Mesenchymal stem cell (in vitro differentiated cells and primary cell): ENCODE data around the gene USP6NL.

Experiments
- DNase-seq: peaks from one replicate; pipeline ENCODE4 v3.0.0-alpha.2; 2013
- H2AFZ ChIP-seq: one replicate; pipeline ENCODE4 v1.6.1; 2013; ENCODE audit warnings: low read depth, mild to moderate bottlenecking, control low read depth, inconsistent platforms, low read length, moderate library complexity
- H2AK5ac ChIP-seq: 2 replicates; pipeline ENCODE4 v1.6.1; 2013; ENCODE audit warnings: low read length, moderate library complexity, mild to moderate bottlenecking, inconsistent platforms; ENCODE audit not compliant: severe bottlenecking
- H2BK120ac ChIP-seq: one replicate; pipeline ENCODE4 v1.6.1; 2013; ENCODE audit warnings: low read depth, mild to moderate bottlenecking, inconsistent platforms, low read length, moderate library complexity
- H2BK12ac ChIP-seq, 2 experiments: one replicate each; pipeline ENCODE4 v1.6.1; 2013; ENCODE audit warnings: inconsistent platforms in 2 of 2, low read length in 2 of 2, mild to moderate bottlenecking in 2 of 2, moderate library complexity in 2 of 2, control low read depth in 1 of 2
- H2BK15ac ChIP-seq: one replicate; pipeline ENCODE4 v1.6.1; 2013; ENCODE audit warnings: mild to moderate bottlenecking, low read depth, inconsistent platforms; ENCODE audit not compliant: poor library complexity, severe bottlenecking
- H2BK5ac ChIP-seq: 2 replicates; pipeline ENCODE4 v1.6.1; 2013; ENCODE audit warnings: low read depth, mild to moderate bottlenecking, low read length, control low read depth, inconsistent platforms; ENCODE audit not compliant: poor library complexity, severe bottlenecking
- H3K14ac ChIP-seq, 2 experiments: one replicate each; pipeline ENCODE4 v1.6.1; 2013; ENCODE audit warnings: inconsistent platforms in 2 of 2, low read length in 2 of 2, control low read depth in 1 of 2, mild to moderate bottlenecking in 1 of 2, moderate library complexity in 1 of 2
- H3K18ac ChIP-seq, 2 experiments: one replicate each; pipeline ENCODE4 v1.6.1; 2013; ENCODE audit warnings: inconsistent platforms in 2 of 2, low read length in 2 of 2, control low read depth in 1 of 2, low read depth in 1 of 2, mild to moderate bottlenecking in 1 of 2
- H3K23ac ChIP-seq, 2 experiments: one replicate each; pipeline ENCODE4 v1.6.1; 2013; ENCODE audit warnings: inconsistent platforms in 2 of 2, low read length in 2 of 2, mild to moderate bottlenecking in 2 of 2, moderate library complexity in 2 of 2, control low read depth in 1 of 2
- H3K27ac ChIP-seq: 2 replicates; pipeline ENCODE4 v1.5.1; 2013; ENCODE audit warnings: mild to moderate bottlenecking, moderate library complexity, low read length, control low read depth, inconsistent platforms; ENCODE audit not compliant: poor library complexity, severe bottlenecking
- H3K27me3 ChIP-seq, 2 experiments: 2 replicates each; pipeline versions ENCODE4 v1.6.1 to v1.7.0; 2013; ENCODE audit warnings: low read length in 2 of 2, mild to moderate bottlenecking in 2 of 2, moderate library complexity in 2 of 2, control low read depth in 1 of 2, inconsistent platforms in 1 of 2; ENCODE audit not compliant: control insufficient read depth in 1 of 2, insufficient read depth in 1 of 2
- H3K36me3 ChIP-seq, 2 experiments: 2 replicates each; pipeline versions ENCODE4 v1.6.1 to v1.7.0; 2013; ENCODE audit warnings: low read length in 2 of 2, control low read depth in 1 of 2, inconsistent platforms in 1 of 2, low read depth in 1 of 2, mild to moderate bottlenecking in 1 of 2; ENCODE audit not compliant: insufficient read depth in 2 of 2, control insufficient read depth in 1 of 2
- H3K4ac ChIP-seq, 2 experiments: one replicate each; pipeline ENCODE4 v1.6.1; 2013; ENCODE audit warnings: inconsistent platforms in 2 of 2, low read length in 2 of 2, mild to moderate bottlenecking in 2 of 2, moderate library complexity in 2 of 2, control low read depth in 1 of 2, low read depth in 1 of 2
- H3K4me1 ChIP-seq: 2 replicates; pipeline ENCODE4 v1.6.1; 2013; ENCODE audit warnings: low read depth, low read length, control low read depth; ENCODE audit not compliant: control insufficient read depth, insufficient read depth
- H3K4me2 ChIP-seq: 2 replicates; pipeline ENCODE4 v1.6.1; 2013; ENCODE audit warnings: low read length, mild to moderate bottlenecking, inconsistent platforms; ENCODE audit not compliant: poor library complexity, severe bottlenecking
- H3K4me3 ChIP-seq, 2 experiments: 2 replicates each; pipeline versions ENCODE4 v1.5.1 to v1.7.0; 2013; ENCODE audit warnings: low read length in 2 of 2, mild to moderate bottlenecking in 2 of 2, control low read depth in 1 of 2, low read depth in 1 of 2; ENCODE audit not compliant: insufficient read depth in 1 of 2
- H3K79me1 ChIP-seq: replicated peaks from 2 replicates; pipeline ENCODE4 v1.6.1; 2013; ENCODE audit warnings: mild to moderate bottlenecking, control low read depth, low read length, inconsistent platforms; ENCODE audit not compliant: poor library complexity, severe bottlenecking
- H3K9ac ChIP-seq: 2 replicates; pipeline ENCODE4 v1.7.0; 2013; ENCODE audit warnings: mild to moderate bottlenecking, low read length, moderate library complexity
- H3K9me3 ChIP-seq: 2 replicates; pipeline ENCODE4 v1.7.0; 2013; ENCODE audit warnings: mild to moderate bottlenecking, low read length; ENCODE audit not compliant: control insufficient read depth
- H4K8ac ChIP-seq: one replicate; pipeline ENCODE4 v1.6.1; 2013; ENCODE audit warnings: inconsistent platforms, mild to moderate bottlenecking, low read length, moderate library complexity
- H4K91ac ChIP-seq: one replicate; pipeline ENCODE4 v1.6.1; 2013; ENCODE audit warnings: mild to moderate bottlenecking, low read length, inconsistent platforms
- WGBS: methylation state at CpG from one replicate; pipeline ENCODE4 v1.1.7; 2013; ENCODE audit warnings: mixed read lengths; 5-methylcytosine and 5-hydroxymethylcytosine counted together

The USP6NL gene

GRCh38 chr10:11589738-11590137 lies 21.7 kb downstream of the USP6NL start:
- no peaks in the 10 kb centered on the region for H3K27me3 ChIP-seq
- H3K4me3 ChIP-seq = no peak overlapping the region
- peaks cover 25% of the 10 kb centered on the region for H3K79me1 ChIP-seq
- H2AK5ac ChIP-seq = no peak overlapping the region
- no peak overlapping the region for H3K27ac ChIP-seq
- H2BK120ac ChIP-seq = no peak overlapping the region
- no peak overlapping the region for H3K23ac ChIP-seq
- no peak overlapping the region for H4K91ac ChIP-seq
- peaks cover 0 to 3% of the 10 kb centered on the region in 2 experiments for H3K36me3 ChIP-seq
- no peak overlapping the region for H3K4ac ChIP-seq
- no peak overlapping the region for H3K4me2 ChIP-seq
- no peak overlapping the region for H2BK15ac ChIP-seq
- H2BK5ac ChIP-seq = no peak overlapping the region
- H3K9me3 ChIP-seq = no peaks in the 10 kb centered on the region
- H2BK12ac ChIP-seq = no peak overlapping the region
- H2AFZ ChIP-seq = no peak overlapping the region
- no peak for DNase-seq
- no peak overlapping the region for H3K14ac ChIP-seq
- no peak overlapping the region for H3K9ac ChIP-seq
- no peak overlapping the region for H3K18ac ChIP-seq
- WGBS = 94% methylated on average over 3 of the region's 4 CpGs
- peaks cover under 1% of the 10 kb centered on the region for H3K4me1 ChIP-seq
- no peak overlapping the region for H4K8ac ChIP-seq

GRCh38 chr10:11588873-11589574 lies 22.4 kb downstream of the USP6NL start:
- Histone ChIP-seq H4K91ac (no peak overlapping the region), H3K4me1 (no peaks in the 10 kb centered on the region), H3K27ac (no peak overlapping the region), H3K9me3 (no peaks in the 10 kb centered on the region), H3K4me3 (no peak overlapping the region), H3K4ac (no peak overlapping the region), H2BK120ac (no peak overlapping the region), H3K79me1 (peaks cover 26% of the 10 kb centered on the region), H3K23ac (no peak overlapping the region), H3K4me2 (no peak overlapping the region), H3K27me3 (no peaks in the 10 kb centered on the region), H3K36me3 (peaks cover 0 to 3% of the 10 kb centered on the region in 2 experiments), H3K14ac (no peak overlapping the region), H2BK5ac (no peak overlapping the region), H2BK12ac (no peak overlapping the region), H2BK15ac (no peak overlapping the region), H3K18ac (no peak overlapping the region), H4K8ac (no peak overlapping the region), H3K9ac (no peak overlapping the region), H2AFZ (no peak overlapping the region), H2AK5ac (no peak overlapping the region)
- WGBS = 95% methylated on average over 2 of the region's 3 CpGs
- no peak for DNase-seq

GRCh38 chr10:11587722-11588259 lies 23.7 kb downstream of the USP6NL start:
- H2AFZ ChIP-seq = no peak overlapping the region
- no peak overlapping the region for H2BK5ac ChIP-seq
- no peak overlapping the region for H2AK5ac ChIP-seq
- no peak overlapping the region for H2BK15ac ChIP-seq
- no peaks in the 10 kb centered on the region for H3K4me1 ChIP-seq
- H3K4ac ChIP-seq = no peak overlapping the region
- H4K91ac ChIP-seq = no peak overlapping the region
- no peak overlapping the region for H2BK12ac ChIP-seq
- peaks cover 25% of the 10 kb centered on the region for H3K79me1 ChIP-seq
- no peak for DNase-seq
- H3K4me3 ChIP-seq = no peak overlapping the region
- WGBS = 70% methylated on average over 2 of the region's 4 CpGs
- no peaks in the 10 kb centered on the region for H3K9me3 ChIP-seq
- H3K4me2 ChIP-seq = no peak overlapping the region
- no peak overlapping the region for H3K9ac ChIP-seq
- H3K27me3 ChIP-seq = no peaks in the 10 kb centered on the region
- H3K18ac ChIP-seq = no peak overlapping the region
- H2BK120ac ChIP-seq = no peak overlapping the region
- no peak overlapping the region for H3K14ac ChIP-seq
- H3K36me3 ChIP-seq = no peaks in the 10 kb centered on the region
- no peak overlapping the region for H3K23ac ChIP-seq
- no peak overlapping the region for H3K27ac ChIP-seq
- H4K8ac ChIP-seq = no peak overlapping the region

- Histone ChIP-seq H2AFZ (no peak overlapping the region), H2AK5ac (no peak overlapping the region), H3K4me1 (no peaks in the 10 kb centered on the region), H2BK12ac (no peak overlapping the region), H3K23ac (no peak overlapping the region), H3K18ac (no peak overlapping the region), H3K9me3 (no peaks in the 10 kb centered on the region), H3K4ac (no peak overlapping the region), H3K36me3 (no peaks in the 10 kb centered on the region), H3K27ac (no peak overlapping the region), H3K9ac (no peak overlapping the region), H4K91ac (no peak overlapping the region), H2BK5ac (no peak overlapping the region), H3K27me3 (no peaks in the 10 kb centered on the region), H2BK120ac (no peak overlapping the region), H4K8ac (no peak overlapping the region), H2BK15ac (no peak overlapping the region), H3K79me1 (peaks cover 21% of the 10 kb centered on the region), H3K4me2 (no peak overlapping the region), H3K4me3 (no peak overlapping the region), H3K14ac (no peak overlapping the region)
- DNase-seq = no peak
These were observed 25.3 kb downstream of the USP6NL start for GRCh38 chr10:11586170-11586569.
